HCT116 (cell line): ENCODE measurements around the gene CDC42SE2. TPM values are rescaled to one million over a fixed set of nuclear protein-coding genes. Genes with fewer than 3 reads are reported as not detected.

Experiments used
- ATAC-seq: fragments of 200-7000 bp; cut with Tn5 transposase; 2 replicates; pipeline ENCODE4 v1.9.1; 2020; ENCODE audit warnings: mild to moderate bottlenecking, moderate library complexity
- BruUV-seq: library from RNA; stranded (reverse); fragments of 400-500 nt; replicated peaks from 2 replicates; lab custom pipeline; 2021; lab: Mats Ljungman, UMichigan
- CTCF ChIA-PET: fragments of 300-600 bp; sonication (Branson Sonifier 250); formaldehyde crosslinking; loops from one replicate; lab custom pipeline; 2021; ENCODE audit warnings: antibody characterized with exemption; lab: Charles Lee
- POLR2A ChIA-PET: fragments of 300-600, 350-600 bp; sonication (Branson Sonifier 250); formaldehyde crosslinking; loops from one replicate; lab custom pipeline; 2021; ENCODE audit warnings: antibody characterized with exemption; lab: Charles Lee
- RAD21 ChIA-PET, 2 experiments: fragments of 300-600 bp; sonication (Branson Sonifier 250); formaldehyde crosslinking; loops; one replicate each; lab custom pipeline; 2023; ENCODE audit warnings: low total read pairs in 2 of 2; ENCODE audit not compliant: uncharacterized antibody in 2 of 2, unreplicated experiment in 2 of 2, low non-redundant PET in 1 of 2; lab: Charles Lee
- DNase-seq: peaks from one replicate; pipeline ENCODE4 v3.0.0-alpha.2; 2010; ENCODE audit warnings: low read depth, low spot score
- H2AFZ ChIP-seq: fragments of 200-600 bp; shearing (Covaris generic), sonication (generic); 2 replicates; pipeline ENCODE4 v1.6.1; 2017; ENCODE audit warnings: low read depth, mixed run types, mixed read lengths, antibody characterized with exemption, low read length; ENCODE audit not compliant: poor library complexity, severe bottlenecking
- H3K27ac ChIP-seq: 2 replicates; pipeline ENCODE4 v1.5.1; 2012; ENCODE audit warnings: low read depth, low read length
- H3K27me3 ChIP-seq: fragments of 200-600 bp; sonication (generic); 2 replicates; pipeline ENCODE4 v1.6.1; 2016; ENCODE audit warnings: mixed run types, low read length, mixed read lengths; ENCODE audit not compliant: insufficient read depth
- H3K36me3 ChIP-seq, 2 experiments: fragments of 200-500 bp in 1 of 2; fragments of 200-600 bp in 1 of 2; sonication (Bioruptor generic) in 1 of 2; sonication (generic) in 1 of 2; 2 replicates each; pipeline versions ENCODE4 v1.5.1 to v1.6.1; 2014 to 2016; ENCODE audit warnings: low read length in 2 of 2, inconsistent platforms in 1 of 2, mixed read lengths in 1 of 2, mixed run types in 1 of 2; ENCODE audit not compliant: insufficient read depth in 2 of 2, control insufficient read depth in 1 of 2
- H3K4me1 ChIP-seq, 2 experiments: fragments of 200-600 bp in 1 of 2; sonication (generic) in 1 of 2; 2 replicates each; pipeline versions ENCODE4 v1.5.1 to v1.6.1; 2012 to 2017; ENCODE audit warnings: low read length in 2 of 2, inconsistent platforms in 1 of 2, mild to moderate bottlenecking in 1 of 2, mixed read lengths in 1 of 2, mixed run types in 1 of 2, moderate library complexity in 1 of 2; ENCODE audit not compliant: insufficient read depth in 2 of 2, control insufficient read depth in 1 of 2
- H3K4me2 ChIP-seq: fragments of 200-600 bp; sonication (generic); 2 replicates; pipeline ENCODE4 v1.6.1; 2017; ENCODE audit warnings: mixed run types, low read length, mixed read lengths
- H3K4me3 ChIP-seq, 2 experiments: fragments of 200-600 bp in 1 of 2; sonication (generic) in 1 of 2; replicated peaks in 1 of 2; 2 replicates each; pipeline ENCODE4 v1.5.1; 2011 to 2016; ENCODE audit warnings: low read length in 2 of 2, control low read depth in 1 of 2, low read depth in 1 of 2, mild to moderate bottlenecking in 1 of 2, mixed read lengths in 1 of 2, mixed run types in 1 of 2
- H3K79me2 ChIP-seq: fragments of 200-600 bp; sonication (generic); 2 replicates; pipeline ENCODE4 v1.6.1; 2017; ENCODE audit warnings: mild to moderate bottlenecking, mixed run types, low read length, moderate library complexity, mixed read lengths; ENCODE audit not compliant: insufficient read depth
- H3K9ac ChIP-seq: fragments of 200-600 bp; sonication (generic); 2 replicates; pipeline ENCODE4 v1.6.1; 2016; ENCODE audit warnings: low read length, mixed read lengths
- H3K9me2 ChIP-seq: fragments of 200-600 bp; sonication (generic), shearing (Covaris generic); 2 replicates; pipeline ENCODE4 v1.6.1; 2017; ENCODE audit warnings: mixed run types, mild to moderate bottlenecking, moderate library complexity; ENCODE audit not compliant: insufficient read depth
- H3K9me3 ChIP-seq, 2 experiments: fragments of 200-500 bp in 1 of 2; fragments of 200-600 bp in 1 of 2; sonication (Bioruptor generic) in 1 of 2; sonication (generic) in 1 of 2; 2 replicates each; pipeline ENCODE4 v1.6.1; 2014 to 2017; ENCODE audit warnings: low read length in 2 of 2, mixed read lengths in 2 of 2, inconsistent platforms in 1 of 2, low read depth in 1 of 2, mild to moderate bottlenecking in 1 of 2, mixed run types in 1 of 2, moderate library complexity in 1 of 2; ENCODE audit not compliant: control insufficient read depth in 1 of 2, insufficient read depth in 1 of 2
- H4K20me1 ChIP-seq: fragments of 200-600 bp; sonication (generic), shearing (Covaris generic); 2 replicates; pipeline ENCODE4 v1.6.1; 2017; ENCODE audit warnings: mixed run types, mild to moderate bottlenecking, moderate library complexity; ENCODE audit not compliant: insufficient read depth
- CEBPB ChIP-seq: IDR thresholded peaks from 2 replicates; pipeline ENCODE4 v1.6.1; 2012; ENCODE audit warnings: low read depth
- CTCF ChIP-seq, 3 experiments: fragments of 200-600 bp in 1 of 3; sonication (generic) in 1 of 3; IDR thresholded peaks in 2 of 3; conservative IDR thresholded peaks in 1 of 3; 2 replicates each; pipeline ENCODE4 v1.5.1; 2012 to 2017; ENCODE audit warnings: low read depth in 2 of 3, low read length in 2 of 3, antibody characterized with exemption in 1 of 3, borderline replicate concordance in 1 of 3, control low read depth in 1 of 3, mild to moderate bottlenecking in 1 of 3, mixed read lengths in 1 of 3, mixed run types in 1 of 3, moderate library complexity in 1 of 3; ENCODE audit not compliant: insufficient read depth in 1 of 3
- RAD21 ChIP-seq: IDR thresholded peaks from 2 replicates; pipeline ENCODE4 v1.6.1; 2012; ENCODE audit warnings: low read depth, mild to moderate bottlenecking
- SIN3A ChIP-seq: IDR thresholded peaks from 2 replicates; pipeline ENCODE4 v1.6.1; 2012; ENCODE audit warnings: low read depth
- SRF ChIP-seq: IDR thresholded peaks from 2 replicates; pipeline ENCODE4 v1.6.1; 2012; ENCODE audit warnings: low read depth
- YY1 ChIP-seq: IDR thresholded peaks from 2 replicates; pipeline ENCODE4 v1.6.1; 2011; ENCODE audit warnings: low read length, low read depth, moderate library complexity, mild to moderate bottlenecking; ENCODE audit not compliant: insufficient replicate concordance; ENCODE audit errors: extremely low read depth
- ZBTB33 ChIP-seq: IDR thresholded peaks from 2 replicates; pipeline ENCODE4 v1.6.1; 2011; ENCODE audit warnings: mild to moderate bottlenecking, low read length, moderate library complexity; ENCODE audit not compliant: insufficient replicate concordance; ENCODE audit errors: extremely low read depth
- intact Hi-C: fragments of 100-400 bp; cut with micrococcal nuclease; formaldehyde crosslinking; loops from 2 replicates; pipeline ENCODE4 v1.10.0; 2022
- total RNA-seq: library from RNA; stranded (reverse); gene quantifications from one replicate; pipeline ENCODE4 v1.2.1, GENCODE V29; 2021; ENCODE audit not compliant: unreplicated experiment

CDC42SE2 gene
- total RNA-seq, 1 experiment from 2014 or later: 27.0 TPM

- H3K9me2 ChIP-seq: no peaks in the 10 kb centered on the region
- BruUV-seq: no TSS peak
- CTCF ChIA-PET: interaction anchor here (0.9 kb wide), 1 partner anchor 10 kb away, joined by 4 read pairs; no protein-coding TSS in a partner anchor
- intact Hi-C loops: loop anchor here (2.0 kb wide), 1 partner anchor 13 kb away; no protein-coding TSS in a partner anchor
- DNase-seq (peak; percentile 44), ATAC-seq (no peak)
- POLR2A ChIA-PET: no interaction called here
- peaks cover 18 to 38% of the 10 kb centered on the region in 2 experiments for H3K4me1 ChIP-seq
- H3K4me3 ChIP-seq: peak overlapping the region; percentile 83 to 86
- peak overlapping the region; percentile 81 for H3K4me2 ChIP-seq
- peak overlapping the region; percentile 88 for H3K9ac ChIP-seq
- H4K20me1 ChIP-seq: peaks cover 3% of the 10 kb centered on the region; the same call in 1 of the 2 replicates
- no peaks in the 10 kb centered on the region for H3K27me3 ChIP-seq
- RAD21 ChIA-PET: no interaction called here
- no peaks in the 10 kb centered on the region; a peak in 1 of 4 replicates for H3K36me3 ChIP-seq
- no peaks in the 10 kb centered on the region for H3K9me3 ChIP-seq
- TF ChIP-seq SIN3A: no peak
- TF ChIP-seq CEBPB: peak; percentile 82
- TF ChIP-seq CTCF (IDR thresholded peaks at IDR 0.05 in 2 of 3, conservative IDR thresholded peaks at IDR 0.05 in 1 of 3; ENCODE audit: borderline replicate concordance in 1 of 3, insufficient read depth in 1 of 3, low read depth in 2 of 3, low read length in 2 of 3): peak in 2 of 3 experiments; percentile 40 to 57; a peak in 4 of 6 replicates
- TF ChIP-seq RAD21: 0 out of 2 replicates have a peak, but pooled peaks have one; percentile 20
- no peak for TF ChIP-seq SRF
- TF ChIP-seq ZBTB33: no peak
- no peak for TF ChIP-seq YY1
- peaks cover 58% of the 10 kb centered on the region for H3K79me2 ChIP-seq
- H2AFZ ChIP-seq: no peak overlapping the region
- H3K27ac ChIP-seq: no peak overlapping the region; the same call in 1 of the 2 replicates
Measured at GRCh38 chr5:131265311-131265803, 1.5 kb downstream of the CDC42SE2 start.
